ENCODE data around the gene ZMYND8. TPM values are rescaled to one million over a fixed set of nuclear protein-coding genes. Genes with fewer than 3 reads are reported as not detected.
"Not testable (repeated sequence)": the region's sequence is repeated elsewhere in the genome, so short reads cannot be mapped to it uniquely, and the experiment has no call there.

ZMYND8 gene
- total RNA-seq, 2 donors from 2014 or later: 42.7 to 50.3 TPM

DNA sequence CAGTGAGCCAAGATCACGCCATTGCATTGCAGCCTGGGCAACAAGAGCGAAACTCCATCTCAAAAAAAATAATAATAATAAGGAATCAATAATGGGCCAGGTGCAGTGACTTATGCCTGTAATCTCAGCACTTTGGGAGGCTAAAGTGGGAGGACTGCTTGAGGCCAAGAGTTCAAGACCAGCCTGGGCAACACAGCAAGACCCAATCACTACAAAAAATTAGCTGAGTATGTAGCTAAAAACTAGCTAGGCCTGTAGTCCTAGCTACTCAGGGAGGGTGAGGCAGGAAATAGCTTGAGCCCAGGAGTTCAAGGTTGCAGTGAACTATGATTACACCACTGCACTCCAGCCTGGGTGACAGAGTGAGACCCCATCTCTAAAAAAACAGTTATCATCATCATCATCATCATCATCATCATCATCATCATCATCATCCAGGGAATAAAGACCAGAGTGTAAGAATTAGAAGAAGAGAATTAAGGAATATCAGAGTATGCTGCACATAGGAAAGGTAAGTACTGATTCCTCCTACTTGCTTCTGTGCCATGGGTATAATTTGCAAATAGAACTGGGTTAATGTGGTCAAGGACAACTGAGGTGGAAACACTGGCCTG lies 95.2 kb downstream of the ZMYND8 start:
- peaks cover 10% of the 10 kb centered on the region for H3K36me3 Mint-ChIP-seq (ENCODE audit: low read depth)

DNA sequence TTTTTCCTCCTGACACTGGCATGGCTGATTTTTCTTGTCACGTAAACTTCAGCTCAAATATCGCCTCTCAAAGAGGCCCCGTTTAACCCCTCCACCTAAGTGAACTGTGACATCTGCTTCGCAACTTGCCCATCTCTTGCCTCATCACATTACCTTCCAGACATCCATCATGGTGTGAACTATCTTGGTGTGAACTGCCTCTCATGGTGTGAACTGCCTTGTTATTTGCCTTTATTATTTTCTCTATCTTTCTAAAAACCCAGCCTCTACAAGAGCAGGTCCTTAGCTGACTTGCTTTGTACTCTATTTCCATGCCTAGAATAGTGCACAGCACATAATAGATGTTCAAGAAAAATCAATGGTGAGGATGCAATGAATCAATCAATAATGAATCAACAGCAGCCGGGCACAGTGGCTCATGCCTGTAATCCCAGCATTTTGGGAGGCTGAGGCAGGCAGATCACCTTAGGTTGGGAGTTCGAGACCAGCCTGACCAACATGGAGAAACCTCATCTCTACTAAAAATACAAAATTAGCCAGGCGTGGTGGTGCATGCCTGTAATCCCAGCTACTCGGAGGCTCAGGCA lies 95.9 kb downstream of the ZMYND8 start:
- not testable (repeated sequence) for H3K9me3 ChIP-seq (ENCODE audit: control insufficient read depth, low read length, poor library complexity, severe bottlenecking); ATAC-seq; DNase-seq; H3K4me3 Mint-ChIP-seq; H3K27me3 Mint-ChIP-seq
- Mint-ChIP-seq H3K4me1 (peaks cover 33% of the 10 kb centered on the region), H3K36me3 (ENCODE audit: low read depth) (peaks cover 10% of the 10 kb centered on the region), H3K27ac (peak overlapping the region; percentile 53)

More for the DNA sequence above, 95.2 kb downstream of the ZMYND8 start:
- peaks cover 33% of the 10 kb centered on the region for H3K4me1 Mint-ChIP-seq
- not testable (repeated sequence) for H3K27me3 Mint-ChIP-seq; DNase-seq; ATAC-seq; H3K4me3 Mint-ChIP-seq; H3K9me3 ChIP-seq (ENCODE audit: control insufficient read depth, low read length, poor library complexity, severe bottlenecking)
- peak overlapping the region; percentile 53 for H3K27ac Mint-ChIP-seq

DNA sequence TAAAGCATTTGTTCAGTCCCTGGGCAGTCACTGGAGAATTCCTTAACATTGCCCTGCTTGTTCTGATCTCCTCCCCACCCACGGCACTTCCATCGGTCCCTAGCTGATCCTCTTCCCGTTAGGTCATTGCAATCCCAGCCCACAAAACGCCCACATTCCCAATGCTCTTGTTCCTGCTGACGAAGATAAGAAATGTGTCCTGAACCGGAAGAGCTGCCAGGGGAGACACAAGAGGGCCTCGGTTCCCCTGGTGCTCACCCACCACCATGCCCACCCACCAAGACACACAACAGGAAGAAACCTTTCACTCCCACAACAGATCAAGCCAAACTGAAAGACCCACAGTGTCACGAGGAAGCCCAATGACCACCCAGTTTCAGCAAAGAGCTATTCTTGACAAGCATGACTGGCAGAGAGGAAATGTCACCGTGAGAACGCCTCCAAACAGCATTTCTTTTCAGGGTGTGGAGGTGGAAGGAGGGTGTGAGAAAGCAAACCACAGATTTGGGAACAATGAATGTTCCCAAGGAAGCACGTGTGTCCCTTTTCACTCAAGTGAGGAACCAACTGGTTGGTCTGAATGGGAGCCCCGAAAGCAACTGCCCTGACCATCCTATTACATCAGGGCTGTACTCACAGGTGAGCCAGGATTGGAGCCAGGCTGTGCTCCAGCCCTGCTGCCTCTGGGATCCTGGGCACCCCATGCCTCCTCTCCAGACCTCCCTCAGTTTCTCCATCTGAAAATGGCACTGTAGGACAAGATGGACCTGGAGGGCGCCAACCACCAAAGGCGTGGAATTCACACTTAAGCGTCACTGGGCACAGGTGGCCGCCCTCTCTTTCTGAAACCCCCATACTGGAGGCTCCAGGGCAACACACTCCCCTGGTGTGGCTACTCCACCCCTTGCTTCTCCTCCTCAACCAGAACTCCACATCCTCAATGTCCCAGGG lies 97.5 kb downstream of the ZMYND8 start:
- DNase-seq (no peak), ATAC-seq (peak; percentile 16)
- Mint-ChIP-seq H3K4me3 (no peak overlapping the region), H3K27me3 (no peaks in the 10 kb centered on the region), H3K27ac (peak overlapping the region; percentile 94), H3K4me1 (peaks cover 33% of the 10 kb centered on the region), H3K36me3 (ENCODE audit: low read depth) (peaks cover 10% of the 10 kb centered on the region)
- H3K9me3 ChIP-seq (ENCODE audit: control insufficient read depth, low read length, poor library complexity, severe bottlenecking): no peaks in the 10 kb centered on the region

DNA sequence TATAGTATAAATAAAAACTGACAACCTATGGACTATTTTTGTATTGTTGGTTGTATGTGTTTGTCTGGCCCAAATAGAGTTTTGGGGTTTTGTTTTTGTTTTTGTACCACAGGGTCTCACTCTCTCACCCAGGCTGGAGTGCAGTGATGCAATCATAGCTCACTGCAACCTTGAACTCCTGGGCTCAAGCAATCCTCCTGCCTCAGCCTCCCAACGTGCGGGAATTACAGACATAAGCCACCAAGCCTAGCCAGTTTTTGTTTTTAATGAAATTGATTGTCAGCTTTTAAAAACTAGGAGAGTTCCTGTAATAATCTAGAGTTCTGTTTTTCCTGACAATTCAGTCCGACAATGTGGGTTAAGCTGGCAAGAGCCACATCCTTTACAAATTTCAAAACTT lies 98.7 kb downstream of the ZMYND8 start:
- H3K27me3 Mint-ChIP-seq: no peaks in the 10 kb centered on the region
- peaks cover 10% of the 10 kb centered on the region for H3K36me3 Mint-ChIP-seq (ENCODE audit: low read depth)
- H3K9me3 ChIP-seq (ENCODE audit: control insufficient read depth, low read length, poor library complexity, severe bottlenecking): no peaks in the 10 kb centered on the region
- no peak overlapping the region for H3K4me3 Mint-ChIP-seq
- H3K4me1 Mint-ChIP-seq: peaks cover 28% of the 10 kb centered on the region
- no peak for ATAC-seq
- peak overlapping the region; percentile 94 for H3K27ac Mint-ChIP-seq
- DNase-seq: no peak

DNA sequence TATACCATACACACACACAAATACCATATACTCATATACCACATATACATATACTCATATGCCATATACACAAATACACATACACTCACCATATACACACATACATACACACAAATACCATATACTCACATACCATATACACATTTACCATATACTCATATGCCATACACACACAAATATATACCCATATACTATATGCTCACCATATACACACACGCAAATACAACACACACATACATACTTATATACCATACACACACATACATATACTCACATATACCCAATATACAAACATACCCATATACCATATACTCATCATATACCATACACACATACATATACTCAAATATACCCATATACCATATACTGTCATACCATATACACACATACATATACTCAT lies 99.2 kb downstream of the ZMYND8 start:
- no peaks in the 10 kb centered on the region for H3K27me3 Mint-ChIP-seq
- peaks cover 10% of the 10 kb centered on the region for H3K36me3 Mint-ChIP-seq (ENCODE audit: low read depth)
- DNase-seq (no peak), ATAC-seq (no peak)
- no peaks in the 10 kb centered on the region for H3K9me3 ChIP-seq (ENCODE audit: control insufficient read depth, low read length, poor library complexity, severe bottlenecking)
- H3K4me1 Mint-ChIP-seq: peaks cover 27% of the 10 kb centered on the region
- H3K4me3 Mint-ChIP-seq: no peak overlapping the region
- no peak overlapping the region for H3K27ac Mint-ChIP-seq

DNA sequence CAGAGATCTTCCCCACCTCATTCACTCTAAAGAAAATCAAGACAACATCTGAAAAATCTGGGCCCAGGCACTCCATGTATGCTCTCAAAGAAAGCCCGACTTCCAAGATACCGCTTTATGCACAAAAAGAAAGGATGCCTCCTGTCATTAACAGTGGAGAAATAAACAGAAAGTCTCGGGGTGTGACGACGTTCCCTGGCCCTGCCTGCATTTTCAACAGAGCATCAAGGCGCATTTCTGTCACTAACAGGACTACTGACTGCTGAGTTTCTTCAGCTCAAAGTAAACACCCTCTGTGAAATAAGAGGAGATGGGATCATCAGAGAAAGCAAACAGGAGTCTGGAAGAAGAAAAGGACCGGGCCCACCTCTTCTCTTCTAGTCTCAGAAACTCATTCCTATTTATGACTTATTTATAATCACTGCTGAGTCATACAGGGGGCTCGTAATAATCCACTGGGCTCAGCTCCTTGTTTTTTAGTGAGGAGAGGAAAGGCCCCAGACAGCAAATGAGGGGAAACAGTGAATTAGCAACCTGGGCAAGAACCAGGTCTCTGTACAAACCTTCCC lies 99.7 kb downstream of the ZMYND8 start:
- no peak overlapping the region for H3K4me3 Mint-ChIP-seq
- no peak overlapping the region for H3K27ac Mint-ChIP-seq
- ATAC-seq (no peak), DNase-seq (no peak)
- peaks cover 24% of the 10 kb centered on the region for H3K4me1 Mint-ChIP-seq
- no peaks in the 10 kb centered on the region for H3K9me3 ChIP-seq (ENCODE audit: control insufficient read depth, low read length, poor library complexity, severe bottlenecking)
- peaks cover 10% of the 10 kb centered on the region for H3K36me3 Mint-ChIP-seq (ENCODE audit: low read depth)
- no peaks in the 10 kb centered on the region for H3K27me3 Mint-ChIP-seq

DNA sequence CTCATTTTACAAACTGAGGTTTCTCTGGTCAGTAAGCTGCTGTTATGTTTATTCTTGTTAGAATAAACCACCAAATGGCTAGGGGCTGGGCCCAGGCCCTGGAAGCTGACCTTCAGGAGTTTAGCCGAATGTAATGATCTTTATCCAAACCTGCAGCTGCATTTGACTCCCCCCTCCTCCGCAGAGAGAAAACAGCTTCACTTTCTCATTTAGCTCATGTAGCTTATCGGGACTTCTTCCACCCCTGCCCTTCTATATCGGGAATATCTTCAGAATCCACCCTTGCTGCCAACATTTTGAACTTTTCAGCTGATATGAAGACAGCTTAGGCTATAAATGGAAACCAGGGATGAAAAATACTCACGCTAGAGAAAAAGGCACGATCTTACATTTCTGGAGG lies 102.6 kb downstream of the ZMYND8 start:
- Mint-ChIP-seq H3K4me1 (peaks cover 11% of the 10 kb centered on the region), H3K27ac (no peak overlapping the region), H3K36me3 (ENCODE audit: low read depth) (peaks cover 3% of the 10 kb centered on the region), H3K27me3 (no peaks in the 10 kb centered on the region), H3K4me3 (no peak overlapping the region)
- no peaks in the 10 kb centered on the region for H3K9me3 ChIP-seq (ENCODE audit: control insufficient read depth, low read length, poor library complexity, severe bottlenecking)
- no peak for ATAC-seq
- no peak for DNase-seq

DNA sequence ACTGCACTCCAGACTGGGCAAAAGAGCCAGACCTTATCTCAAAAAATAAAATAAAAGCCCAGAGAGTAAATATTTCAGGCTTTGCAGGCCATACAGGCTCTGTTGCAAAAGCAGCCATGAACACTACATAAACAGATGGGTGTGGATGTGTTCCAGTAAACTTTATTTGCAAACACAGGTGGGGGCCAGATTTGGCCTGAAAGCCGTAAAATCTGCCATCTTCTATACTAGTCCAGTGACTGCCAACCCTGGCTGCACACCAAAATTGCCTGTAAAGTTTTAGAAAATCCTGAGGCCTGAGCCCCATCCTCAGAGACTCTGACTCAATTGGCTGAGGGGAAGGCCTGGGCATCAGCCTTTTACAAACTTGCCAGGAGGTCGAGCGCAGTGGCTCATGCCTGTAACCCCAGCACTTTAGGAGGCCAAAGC lies 103.6 kb downstream of the ZMYND8 start:
- DNase-seq (no peak), ATAC-seq (no peak)
- H3K36me3 Mint-ChIP-seq (ENCODE audit: low read depth): peaks cover 8% of the 10 kb centered on the region
- no peaks in the 10 kb centered on the region for H3K9me3 ChIP-seq (ENCODE audit: control insufficient read depth, low read length, poor library complexity, severe bottlenecking)
- H3K27me3 Mint-ChIP-seq: no peaks in the 10 kb centered on the region
- peaks cover 5% of the 10 kb centered on the region for H3K4me1 Mint-ChIP-seq
- no peak overlapping the region for H3K27ac Mint-ChIP-seq
- no peak overlapping the region for H3K4me3 Mint-ChIP-seq

DNA sequence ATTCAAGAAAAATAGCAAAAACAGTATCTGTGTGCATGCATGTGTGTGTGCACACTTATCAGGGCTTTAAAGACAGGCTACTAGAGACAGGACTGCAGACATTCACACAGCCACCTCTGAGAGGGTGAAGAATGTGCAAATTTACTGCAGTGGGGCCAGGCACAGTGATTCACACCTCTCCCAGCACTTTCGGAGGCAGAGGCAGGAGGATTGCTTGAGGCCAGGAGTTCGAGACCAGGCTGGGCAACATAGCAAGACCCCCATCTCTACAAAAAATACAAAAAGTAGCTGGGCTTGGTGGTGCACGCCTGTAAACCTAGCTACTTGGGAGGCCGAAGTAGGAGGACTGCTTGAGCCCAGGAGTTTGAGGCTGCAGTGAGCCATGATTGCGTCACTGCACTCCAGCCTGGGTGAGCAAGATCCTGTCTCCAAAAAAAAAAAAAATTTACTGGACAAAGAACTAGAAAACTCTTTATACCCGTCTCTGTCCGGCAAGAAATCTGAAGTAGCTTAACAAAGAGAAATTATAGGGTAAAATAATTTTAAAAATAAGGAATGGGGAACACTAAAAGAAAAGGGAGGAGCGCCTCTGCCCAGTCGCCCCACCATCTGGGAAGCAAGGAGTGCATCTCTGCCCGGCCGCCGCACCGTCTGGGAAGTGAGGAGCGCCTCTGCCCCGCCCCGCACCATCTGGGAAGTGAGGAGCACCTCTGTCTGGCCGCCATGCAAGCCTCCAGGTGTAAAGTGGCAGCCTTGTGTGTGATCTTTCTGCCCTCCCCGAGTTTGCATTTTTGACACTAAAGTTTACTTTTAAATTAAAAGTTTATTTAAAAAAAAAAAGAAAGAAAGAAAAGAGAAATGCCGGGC lies 105.1 kb downstream of the ZMYND8 start:
- no peaks in the 10 kb centered on the region for H3K9me3 ChIP-seq (ENCODE audit: control insufficient read depth, low read length, poor library complexity, severe bottlenecking)
- Mint-ChIP-seq H3K27ac (no peak overlapping the region), H3K27me3 (no peaks in the 10 kb centered on the region), H3K4me1 (no peaks in the 10 kb centered on the region), H3K4me3 (no peak overlapping the region), H3K36me3 (ENCODE audit: low read depth) (peaks cover 8% of the 10 kb centered on the region)
- DNase-seq (no peak), ATAC-seq (no peak)

DNA sequence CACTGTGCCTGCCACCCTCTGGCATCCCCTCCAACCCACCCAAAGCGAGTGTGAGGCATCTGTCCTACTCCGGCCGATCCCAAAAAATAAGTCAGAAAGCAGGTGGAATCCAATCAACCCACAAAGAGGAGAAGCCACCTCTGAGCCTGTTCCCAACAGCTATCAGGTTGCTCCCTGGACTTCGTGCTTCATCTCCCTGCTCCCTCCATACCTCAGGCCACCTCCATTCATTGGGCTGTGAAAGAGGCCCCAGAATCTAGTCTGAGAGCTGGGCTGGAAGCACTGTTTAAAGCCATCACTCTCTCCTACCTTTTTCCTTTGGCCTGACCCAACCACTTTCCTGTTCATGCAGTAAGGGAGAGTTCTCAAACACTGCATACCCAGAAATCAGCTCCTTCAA lies 106.1 kb downstream of the ZMYND8 start:
- DNase-seq (no peak), ATAC-seq (no peak)
- Mint-ChIP-seq H3K27me3 (no peaks in the 10 kb centered on the region), H3K4me1 (peaks cover 3% of the 10 kb centered on the region), H3K36me3 (ENCODE audit: low read depth) (peaks cover 10% of the 10 kb centered on the region), H3K27ac (no peak overlapping the region), H3K4me3 (no peak overlapping the region)
- no peaks in the 10 kb centered on the region for H3K9me3 ChIP-seq (ENCODE audit: control insufficient read depth, low read length, poor library complexity, severe bottlenecking)

DNA sequence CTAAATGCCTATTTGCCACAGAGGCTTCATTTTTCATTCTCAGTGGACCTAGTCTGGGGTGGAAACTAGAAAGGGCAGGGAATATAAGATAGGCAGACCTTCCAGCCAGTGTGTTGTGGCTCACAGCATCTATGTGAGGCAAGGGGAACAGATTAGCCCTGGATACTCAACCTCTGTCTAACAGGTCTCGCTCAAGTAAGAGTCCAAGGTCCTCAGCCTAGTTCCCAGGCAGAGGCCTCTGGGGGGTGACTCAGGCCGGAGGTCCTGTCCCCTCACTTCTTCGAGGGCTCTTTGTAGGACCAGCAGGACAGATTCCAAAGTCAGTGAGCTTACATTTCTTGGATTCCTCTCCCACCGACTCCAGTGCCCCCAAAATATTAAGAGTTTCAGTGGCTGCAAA lies 106.6 kb downstream of the ZMYND8 start:
- H3K9me3 ChIP-seq (ENCODE audit: control insufficient read depth, low read length, poor library complexity, severe bottlenecking): no peaks in the 10 kb centered on the region
- Mint-ChIP-seq H3K4me1 (peaks cover 3% of the 10 kb centered on the region), H3K27ac (no peak overlapping the region), H3K27me3 (no peaks in the 10 kb centered on the region), H3K4me3 (no peak overlapping the region), H3K36me3 (ENCODE audit: low read depth) (peaks cover 10% of the 10 kb centered on the region)
- DNase-seq (no peak), ATAC-seq (no peak)

DNA sequence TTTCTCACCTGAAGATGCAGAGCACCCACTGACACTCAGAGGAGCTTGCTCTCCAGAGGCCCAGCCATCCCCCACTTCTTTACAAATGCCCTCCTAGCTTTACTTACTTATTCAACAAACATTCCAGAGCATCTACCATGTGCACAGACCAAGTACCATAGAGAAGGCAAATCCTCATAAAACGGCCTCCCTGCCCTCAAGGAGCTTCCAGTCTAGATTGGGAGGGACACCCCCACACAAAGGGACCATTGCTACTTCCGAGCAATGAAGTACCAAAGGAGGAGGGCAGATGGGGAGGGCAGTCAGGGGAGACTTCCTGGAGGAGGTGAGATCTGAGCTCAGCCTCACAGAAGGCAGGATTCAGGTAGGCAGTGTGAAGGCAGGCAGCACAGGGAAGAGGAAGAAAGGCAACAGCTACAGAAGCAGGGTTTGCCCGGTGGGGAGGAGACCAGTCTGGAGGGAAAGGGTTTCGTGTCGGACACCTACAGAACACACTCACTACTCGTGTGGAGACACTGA lies 108.0 kb downstream of the ZMYND8 start:
- Mint-ChIP-seq H3K4me1 (peaks cover 7% of the 10 kb centered on the region), H3K4me3 (no peak overlapping the region), H3K36me3 (ENCODE audit: low read depth) (peaks cover 10% of the 10 kb centered on the region), H3K27ac (peak overlapping the region; percentile 57), H3K27me3 (no peaks in the 10 kb centered on the region)
- H3K9me3 ChIP-seq (ENCODE audit: control insufficient read depth, low read length, poor library complexity, severe bottlenecking): no peaks in the 10 kb centered on the region
- DNase-seq (no peak), ATAC-seq (no peak)

Data from T-helper 17 cell (primary cell).